H1 (cell line): Measurements from ENCODE around the gene NDUFAF8. TPM values are rescaled to one million over a fixed set of nuclear protein-coding genes. Genes with fewer than 3 reads are reported as not detected.

Experiments used
- CTCF ChIA-PET: fragments of 300-600 bp; sonication (Branson Sonifier 250); formaldehyde crosslinking; loops from one replicate; lab custom pipeline; 2021; ENCODE audit not compliant: partially characterized antibody; lab: Charles Lee
- POLR2A ChIA-PET: fragments of 300-600 bp; sonication (Branson Sonifier 250); formaldehyde crosslinking; loops from one replicate; lab custom pipeline; 2021; ENCODE audit warnings: inconsistent platforms; ENCODE audit not compliant: partially characterized antibody; lab: Charles Lee
- DNase-seq, 2 experiments: peaks; one replicate each; pipeline versions ENCODE4 v3.0.0 to v3.0.0-alpha.2; 2010 to 2022; ENCODE audit warnings: low spot score in 2 of 2, low read depth in 1 of 2, mixed read lengths in 1 of 2
- FAIRE-seq: peaks from 2 replicates; lab custom pipeline; 2011; peaks lifted over from hg19 to GRCh38; lab: Jason Lieb, UNC
- H2AFZ ChIP-seq: 2 replicates; pipeline ENCODE4 v1.8.1; 2012; ENCODE audit warnings: low read length, inconsistent platforms
- H2AK5ac ChIP-seq: 2 replicates; pipeline ENCODE4 v1.6.1; 2013; ENCODE audit warnings: low read depth, low read length
- H2BK120ac ChIP-seq: replicated peaks from 2 replicates; pipeline ENCODE3; 2013; ENCODE audit warnings: low read depth, low read length, inconsistent platforms
- H2BK12ac ChIP-seq: 2 replicates; pipeline ENCODE4 v1.6.1; 2013; ENCODE audit warnings: low read depth, low read length
- H2BK15ac ChIP-seq: 2 replicates; pipeline ENCODE4 v1.6.1; 2013; ENCODE audit warnings: low read length
- H2BK20ac ChIP-seq: 2 replicates; pipeline ENCODE4 v1.6.1; 2013; ENCODE audit warnings: low read length
- H2BK5ac ChIP-seq: 2 replicates; pipeline ENCODE4 v1.6.1; 2013; ENCODE audit warnings: low read depth, low read length
- H3K14ac ChIP-seq: 2 replicates; pipeline ENCODE4 v1.6.1; 2013; ENCODE audit warnings: inconsistent platforms; ENCODE audit not compliant: insufficient read length
- H3K18ac ChIP-seq: 2 replicates; pipeline ENCODE4 v1.6.1; 2013; ENCODE audit warnings: low read length; ENCODE audit errors: extremely low read depth
- H3K23ac ChIP-seq: 2 replicates; pipeline ENCODE4 v1.6.1; 2013; ENCODE audit warnings: inconsistent platforms; ENCODE audit not compliant: insufficient read length
- H3K23me2 ChIP-seq: 2 replicates; pipeline ENCODE4 v1.6.1; 2013; ENCODE audit warnings: low read depth, low read length
- H3K27ac ChIP-seq: 2 replicates; pipeline ENCODE4 v1.6.1; 2011; ENCODE audit warnings: low read depth, low read length, inconsistent platforms
- H3K27me3 ChIP-seq, 4 experiments: replicated peaks in 1 of 4; 1 replicate in 1 of 4; 2 replicates in 3 of 4; pipeline versions ENCODE4 v1.6.1 to v1.8.1; 2011 to 2013; ENCODE audit warnings: low read length in 3 of 4, mild to moderate bottlenecking in 3 of 4, inconsistent platforms in 2 of 4, mixed read lengths in 2 of 4, moderate library complexity in 1 of 4; ENCODE audit not compliant: control insufficient read depth in 3 of 4, insufficient read depth in 3 of 4; ENCODE audit errors: extremely low read depth in 1 of 4
- H3K36me3 ChIP-seq, 4 experiments: 2 replicates each; pipeline versions ENCODE4 v1.6.1 to v1.8.1; 2011 to 2013; ENCODE audit warnings: mild to moderate bottlenecking in 4 of 4, low read length in 3 of 4, moderate library complexity in 2 of 4, control low read depth in 1 of 4, inconsistent platforms in 1 of 4; ENCODE audit not compliant: insufficient read depth in 4 of 4, control insufficient read depth in 2 of 4
- H3K4ac ChIP-seq: replicated peaks from 2 replicates; pipeline ENCODE3; 2013; ENCODE audit warnings: low read length, low read depth, mixed read lengths, inconsistent platforms; ENCODE audit not compliant: insufficient read length
- H3K4me1 ChIP-seq, 4 experiments: replicated peaks in 1 of 4; 1 replicate in 1 of 4; 2 replicates in 3 of 4; pipeline versions ENCODE4 v1.6.1 to v1.8.1; 2011 to 2013; ENCODE audit warnings: low read length in 3 of 4, inconsistent platforms in 2 of 4, mixed read lengths in 1 of 4; ENCODE audit not compliant: insufficient read depth in 4 of 4, control insufficient read depth in 3 of 4
- H3K4me2 ChIP-seq, 2 experiments: 2 replicates each; pipeline versions ENCODE4 v1.6.1 to v1.8.1; 2011 to 2013; ENCODE audit warnings: low read depth in 2 of 2, low read length in 2 of 2, control low read depth in 1 of 2, inconsistent platforms in 1 of 2, mild to moderate bottlenecking in 1 of 2; ENCODE audit not compliant: insufficient read depth in 1 of 2
- H3K4me3 ChIP-seq, 4 experiments: fragments of 200-600, 300-600 bp in 1 of 4; sonication (generic), shearing (Covaris generic), sonication (Bioruptor Twin) in 1 of 4; 2 replicates each; pipeline versions ENCODE4 v1.5.1 to v1.8.1; 2011 to 2016; ENCODE audit warnings: low read length in 4 of 4, low read depth in 3 of 4, control low read depth in 2 of 4, inconsistent platforms in 2 of 4, mild to moderate bottlenecking in 2 of 4, mixed read lengths in 1 of 4, moderate library complexity in 1 of 4; ENCODE audit not compliant: insufficient read depth in 2 of 4; ENCODE audit errors: extremely low read depth in 1 of 4
- H3K56ac ChIP-seq: replicated peaks from 2 replicates; pipeline ENCODE3; 2013; ENCODE audit warnings: low read depth, mild to moderate bottlenecking, mixed read lengths, low read length, inconsistent platforms; ENCODE audit not compliant: insufficient read length
- H3K79me1 ChIP-seq: 2 replicates; pipeline ENCODE4 v1.6.1; 2013; ENCODE audit warnings: low read depth, low read length, control low read depth
- H3K79me2 ChIP-seq, 2 experiments: 2 replicates each; pipeline versions ENCODE4 v1.6.1 to v1.8.1; 2012 to 2013; ENCODE audit warnings: low read length in 2 of 2, mild to moderate bottlenecking in 2 of 2, inconsistent platforms in 1 of 2; ENCODE audit not compliant: insufficient read depth in 2 of 2, control insufficient read depth in 1 of 2
- H3K9ac ChIP-seq, 4 experiments: replicated peaks in 1 of 4; 1 replicate in 1 of 4; 2 replicates in 3 of 4; pipeline versions ENCODE4 v1.6.1 to v1.8.1; 2011 to 2013; ENCODE audit warnings: low read depth in 3 of 4, low read length in 3 of 4, control low read depth in 2 of 4, mild to moderate bottlenecking in 2 of 4, moderate library complexity in 2 of 4, inconsistent platforms in 1 of 4; ENCODE audit errors: extremely low read depth in 1 of 4
- H3K9me3 ChIP-seq, 2 experiments: 2 replicates each; pipeline versions ENCODE4 v1.6.1 to v1.8.1; 2012 to 2013; ENCODE audit warnings: mild to moderate bottlenecking in 2 of 2, moderate library complexity in 2 of 2, control low read depth in 1 of 2, inconsistent platforms in 1 of 2, low read depth in 1 of 2, low read length in 1 of 2, mixed read lengths in 1 of 2; ENCODE audit not compliant: insufficient read depth in 2 of 2
- H4K20me1 ChIP-seq, 2 experiments: replicated peaks in 1 of 2; 2 replicates each; pipeline versions ENCODE3 to v1.8.1; 2011 to 2013; ENCODE audit warnings: inconsistent platforms in 2 of 2, low read length in 2 of 2, mild to moderate bottlenecking in 1 of 2; ENCODE audit not compliant: insufficient read depth in 2 of 2, control insufficient read depth in 1 of 2
- H4K5ac ChIP-seq: 2 replicates; pipeline ENCODE4 v1.6.1; 2013; ENCODE audit warnings: low read length, low read depth, mixed read lengths, inconsistent platforms; ENCODE audit not compliant: insufficient read length
- H4K8ac ChIP-seq: 2 replicates; pipeline ENCODE4 v1.8.0; 2013; ENCODE audit warnings: mild to moderate bottlenecking, moderate library complexity, low read length, inconsistent platforms; ENCODE audit not compliant: insufficient read depth; ENCODE audit errors: extremely low read depth
- H4K91ac ChIP-seq: replicated peaks from 2 replicates; pipeline ENCODE3; 2013; ENCODE audit warnings: low read length, mixed read lengths, inconsistent platforms; ENCODE audit not compliant: insufficient read length
- CREB1 ChIP-seq: IDR thresholded peaks from 2 replicates; pipeline ENCODE4 v1.6.1; 2012; ENCODE audit warnings: inconsistent platforms
- CTBP2 ChIP-seq: IDR thresholded peaks from 2 replicates; pipeline ENCODE4 v1.7.0; 2011; ENCODE audit warnings: borderline replicate concordance, mild to moderate bottlenecking, moderate library complexity, mixed read lengths, low read length; ENCODE audit not compliant: insufficient read depth, insufficient read length
- KDM5A ChIP-seq: fragments of 200-600 bp; IDR thresholded peaks from 2 replicates; pipeline ENCODE4 v1.7.1; 2012; ENCODE audit warnings: mild to moderate bottlenecking, low read length, inconsistent platforms, mixed read lengths
- RFX5 ChIP-seq: IDR thresholded peaks from 2 replicates; pipeline ENCODE4 v1.6.1; 2011; ENCODE audit warnings: low read depth, low read length, improper control_type of control experiment, borderline replicate concordance
- SIX5 ChIP-seq: IDR thresholded peaks from 2 replicates; pipeline ENCODE4 v1.6.1; 2011; ENCODE audit warnings: mild to moderate bottlenecking, low read depth, low read length
- TCF12 ChIP-seq: IDR thresholded peaks from 2 replicates; pipeline ENCODE4 v1.6.1; 2011; ENCODE audit warnings: low read depth, mild to moderate bottlenecking, low read length
- WGBS, 2 experiments: shearing (Covaris generic) in 1 of 2; methylation state at CpG; one replicate each; pipeline versions ENCODE4 v1.1.6 to v1.1.7; 2013 to 2015; ENCODE audit warnings: low lambda C conversion rate in 2 of 2, mixed read lengths in 2 of 2, inconsistent platforms in 1 of 2, low coverage in 1 of 2, missing lambda C conversion rate in 1 of 2; ENCODE audit not compliant: insufficient replicate concordance in 2 of 2, insufficient coverage in 1 of 2, insufficient read length in 1 of 2; ENCODE audit errors: extremely low coverage in 1 of 2, missing lambda C conversion rate in 1 of 2; 5-methylcytosine and 5-hydroxymethylcytosine counted together
- polyA plus RNA-seq, 7 experiments: library from polyadenylated mRNA; depleted of rRNA in 3 of 7; stranded (reverse) in 5 of 7; unstranded in 2 of 7; fragments of >200 nt in 5 of 7; fragments of 200-250 nt in 2 of 7; gene quantifications; 1 replicate in 5 of 7; 2 replicates in 1 of 7; 4 replicates in 1 of 7; pipeline versions ENCODE4 v1.2.1 to v1.2.3, GENCODE V29; 2011 to 2013; ENCODE audit warnings: missing spikeins in 2 of 7, mixed read lengths in 2 of 7
- total RNA-seq: library from RNA; stranded (reverse); fragmentation: NEBNext Ultra II Directional; extraction: Animal tissue kit (Norgen Biotek cat#: 25700); gene quantifications from 2 replicates; pipeline ENCODE4 v1.2.1, GENCODE V29; 2021

NDUFAF8 gene
- total and polyA plus RNA-seq, 2 of the 8 experiments (the other 6 are each of a cell fraction or from before 2014, with no cell fraction given) = 48.9 to 91.1 TPM

DNA sequence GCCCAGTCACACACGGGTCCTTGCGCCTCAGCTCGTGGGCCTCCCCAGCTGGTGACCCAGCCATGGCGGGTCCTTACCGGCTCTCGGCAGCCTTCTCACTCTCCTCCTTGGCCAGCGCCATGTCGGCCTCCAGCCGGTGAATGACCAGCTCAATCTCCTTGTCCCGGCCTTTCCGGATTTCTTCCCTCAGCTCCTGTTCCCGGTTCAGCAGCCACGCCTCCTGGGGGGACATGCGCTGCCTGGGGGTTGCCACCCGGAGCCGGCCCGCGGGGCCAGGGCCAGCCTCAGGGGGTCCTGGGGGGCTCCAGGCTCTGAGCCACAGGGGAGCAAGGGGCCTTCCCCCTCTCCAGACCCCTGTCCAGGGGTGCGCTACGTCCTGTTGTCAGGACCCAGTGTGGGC is 48.0 kb upstream of the NDUFAF8 start:
- CTCF ChIA-PET = interaction anchor here (1.1 to 3.2 kb wide), 8 partner anchors 10 to 93 kb away, joined by 3 to 25 read pairs (median 4); no protein-coding TSS in a partner anchor
- peaks cover 0 to 2% of the 10 kb centered on the region in 2 experiments for H4K20me1 ChIP-seq
- FAIRE-seq (no peak), DNase-seq (no peak)
- H2BK120ac ChIP-seq = no peak overlapping the region
- no peak overlapping the region for H2BK12ac ChIP-seq
- H2BK20ac ChIP-seq = no peak overlapping the region
- WGBS, 2 experiments = 93% methylated on average over 14 of the region's 20 CpGs; no CpG with 5 or more reads in 1 of the 2 experiments
- H2AK5ac ChIP-seq = no peak overlapping the region
- H2BK15ac ChIP-seq = no peak overlapping the region
- no peak overlapping the region for H3K4me2 ChIP-seq
- H3K4me3 ChIP-seq = no peak overlapping the region
- no peak overlapping the region for H2AFZ ChIP-seq
- no peak overlapping the region for H2BK5ac ChIP-seq
- no peak overlapping the region for H3K18ac ChIP-seq
- H4K91ac ChIP-seq = no peak overlapping the region
- no peak overlapping the region for H3K14ac ChIP-seq
- H3K27ac ChIP-seq = no peak overlapping the region
- no peaks in the 10 kb centered on the region for H3K4me1 ChIP-seq
- H3K4ac ChIP-seq = no peak overlapping the region
- no peak overlapping the region for H3K9ac ChIP-seq
- H3K36me3 ChIP-seq = peaks cover 0 to 17% (median 3%) of the 10 kb centered on the region in 4 experiments; a peak in 3 of 8 replicates
- POLR2A ChIA-PET = interaction anchor here (1.2 kb wide), 1 partner anchor 54 kb away, joined by 3 read pairs; no protein-coding TSS in a partner anchor
- no peak overlapping the region for H4K8ac ChIP-seq
- no peaks in the 10 kb centered on the region for H3K27me3 ChIP-seq
- no peaks in the 10 kb centered on the region for H3K79me2 ChIP-seq
- H3K9me3 ChIP-seq = no peaks in the 10 kb centered on the region
- H3K23me2 ChIP-seq = no peaks in the 10 kb centered on the region
- no peak overlapping the region for H3K23ac ChIP-seq
- no peaks in the 10 kb centered on the region for H3K79me1 ChIP-seq
- no peak overlapping the region for H3K56ac ChIP-seq
- no peak overlapping the region for H4K5ac ChIP-seq
- TF ChIP-seq CREB1 (no peak), CTBP2 (no peak), KDM5A (no peak), SIX5 (no peak), RFX5 (no peak), TCF12 (no peak)
